GM19438 (cell line): ENCODE data around the gene KLHDC4.
"Not testable (repeated sequence)": the region's sequence is repeated elsewhere in the genome, so short reads cannot be mapped to it uniquely, and the experiment has no call there.

Experiments
- ATAC-seq: cut with Tn5 transposase; IDR thresholded peaks from one replicate; pipeline ENCODE4 v1.9.1; 2021; ENCODE audit warnings: low read depth; ENCODE audit not compliant: unreplicated experiment

Gene KLHDC4

GRCh38 chr16:87722590-87723225 lies 43.1 kb downstream of the KLHDC4 start:
- ATAC-seq: no peak

GRCh38 chr16:87721622-87722585 lies 43.9 kb downstream of the KLHDC4 start:
- ATAC-seq: no peak

DNA sequence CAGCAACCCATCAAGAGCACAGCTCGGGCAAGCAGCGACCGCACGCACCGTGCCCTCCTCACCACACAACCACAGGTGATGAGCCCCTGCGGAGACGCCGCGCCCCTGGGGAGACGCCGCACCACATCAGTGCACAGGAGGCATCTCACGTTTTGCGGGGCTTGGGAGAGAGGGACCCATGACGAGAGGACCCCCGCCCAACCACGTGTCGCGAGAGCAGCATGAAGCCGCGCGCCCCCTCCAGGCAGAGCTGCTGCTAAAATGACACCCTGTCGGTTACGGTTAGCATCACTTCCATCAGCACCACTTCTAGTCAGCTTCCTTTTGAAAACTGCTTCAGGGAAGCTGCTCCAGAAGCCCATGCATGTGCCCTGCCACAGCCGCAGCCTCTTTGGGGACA lies 45.3 kb downstream of the KLHDC4 start:
- no peak for ATAC-seq

DNA sequence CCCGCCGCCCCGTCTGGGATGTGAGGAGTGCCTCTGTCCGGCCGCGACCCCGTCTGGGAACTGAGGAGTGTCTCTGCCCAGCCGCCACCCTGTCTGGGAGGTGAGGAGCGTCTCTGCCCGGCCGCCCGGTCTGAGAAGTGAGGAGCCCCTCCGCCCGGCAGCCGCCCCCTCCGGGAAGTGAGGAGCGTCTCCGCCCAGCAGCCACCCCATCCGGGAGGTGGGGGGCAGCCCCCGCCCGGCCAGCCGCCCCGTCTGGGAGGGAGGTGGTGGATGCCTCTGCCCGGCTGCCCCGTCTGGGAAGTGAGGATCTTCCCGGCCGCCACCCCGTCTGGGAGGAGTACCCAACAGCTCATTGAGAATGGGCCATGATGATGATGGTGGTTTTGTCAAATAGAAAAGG lies 47.0 kb downstream of the KLHDC4 start:
- not testable (repeated sequence) for ATAC-seq

GRCh38 chr16:87715658-87716057 lies 50.1 kb downstream of the KLHDC4 start:
- ATAC-seq: no peak

DNA sequence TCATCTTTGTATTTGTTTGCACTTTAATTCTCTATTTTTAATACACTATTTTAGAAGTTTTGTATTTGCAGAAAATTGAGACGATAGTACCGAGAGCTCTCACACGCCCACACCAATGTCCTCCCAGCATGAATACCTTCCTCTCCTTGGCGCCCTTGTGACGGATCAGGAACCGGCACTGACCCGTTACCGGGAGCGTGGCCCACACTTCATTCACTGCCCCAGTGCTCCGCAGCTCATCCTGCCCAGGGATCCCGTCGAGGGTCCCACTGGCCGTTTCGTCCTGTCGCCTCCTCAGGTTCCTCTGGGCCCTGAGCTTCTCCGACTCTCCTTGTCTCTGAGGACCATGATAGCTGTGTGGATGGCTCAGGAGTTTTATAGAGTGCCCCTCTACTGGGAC lies 50.6 kb downstream of the KLHDC4 start:
- ATAC-seq: no peak

- no peak for ATAC-seq
Observed at GRCh38 chr16:87713451-87714229, 52.1 kb downstream of the KLHDC4 start.

DNA sequence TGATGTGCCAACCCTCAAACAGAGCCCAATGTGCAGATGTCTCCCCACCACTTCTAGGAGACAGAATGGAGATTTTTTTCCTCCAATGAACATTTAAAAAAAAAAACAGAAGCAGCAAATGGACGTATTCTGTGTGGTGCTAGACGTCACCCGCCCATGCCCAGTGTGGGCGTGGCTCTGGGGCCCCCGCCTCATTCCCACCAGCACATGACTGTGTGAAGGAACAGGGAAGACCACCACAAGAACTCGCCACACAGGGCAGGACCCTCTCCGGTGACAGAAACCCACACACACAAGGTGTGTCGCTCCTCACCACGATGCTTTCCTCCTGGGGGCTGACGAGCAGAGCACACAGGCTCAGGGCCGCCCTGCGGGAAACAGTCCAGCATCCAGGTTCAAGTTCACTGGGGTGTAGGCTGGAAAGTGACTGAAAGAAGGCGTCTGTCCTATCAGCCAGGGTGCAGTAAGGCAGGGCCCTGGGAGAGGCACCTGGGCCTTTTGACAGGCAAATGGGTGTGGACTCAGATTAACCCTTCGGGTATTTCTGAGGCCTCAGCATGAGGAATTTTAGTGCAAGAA lies 53.5 kb downstream of the KLHDC4 start:
- no peak for ATAC-seq

GRCh38 chr16:87710887-87711286 lies 54.9 kb downstream of the KLHDC4 start:
- ATAC-seq: no peak

DNA sequence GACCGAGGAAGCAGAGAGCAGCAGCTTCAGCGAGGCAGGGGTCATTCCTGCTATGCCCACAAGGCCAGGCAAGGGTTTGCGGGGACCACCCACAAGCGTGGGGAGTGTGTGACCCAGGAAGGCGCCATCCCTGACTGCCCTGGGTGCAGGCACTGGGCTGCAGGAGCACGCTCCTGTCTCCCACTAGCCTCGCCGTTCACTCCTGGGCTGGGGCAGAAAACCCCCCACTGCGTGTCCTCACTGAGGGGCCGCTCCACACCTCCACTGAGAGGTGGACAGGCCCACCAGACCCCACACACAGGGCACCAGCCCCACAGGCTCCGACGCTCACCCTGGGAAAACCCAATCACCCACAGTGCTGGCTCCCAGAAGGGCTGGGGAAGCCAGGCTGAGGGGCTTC lies 56.1 kb downstream of the KLHDC4 start:
- ATAC-seq: no peak

DNA sequence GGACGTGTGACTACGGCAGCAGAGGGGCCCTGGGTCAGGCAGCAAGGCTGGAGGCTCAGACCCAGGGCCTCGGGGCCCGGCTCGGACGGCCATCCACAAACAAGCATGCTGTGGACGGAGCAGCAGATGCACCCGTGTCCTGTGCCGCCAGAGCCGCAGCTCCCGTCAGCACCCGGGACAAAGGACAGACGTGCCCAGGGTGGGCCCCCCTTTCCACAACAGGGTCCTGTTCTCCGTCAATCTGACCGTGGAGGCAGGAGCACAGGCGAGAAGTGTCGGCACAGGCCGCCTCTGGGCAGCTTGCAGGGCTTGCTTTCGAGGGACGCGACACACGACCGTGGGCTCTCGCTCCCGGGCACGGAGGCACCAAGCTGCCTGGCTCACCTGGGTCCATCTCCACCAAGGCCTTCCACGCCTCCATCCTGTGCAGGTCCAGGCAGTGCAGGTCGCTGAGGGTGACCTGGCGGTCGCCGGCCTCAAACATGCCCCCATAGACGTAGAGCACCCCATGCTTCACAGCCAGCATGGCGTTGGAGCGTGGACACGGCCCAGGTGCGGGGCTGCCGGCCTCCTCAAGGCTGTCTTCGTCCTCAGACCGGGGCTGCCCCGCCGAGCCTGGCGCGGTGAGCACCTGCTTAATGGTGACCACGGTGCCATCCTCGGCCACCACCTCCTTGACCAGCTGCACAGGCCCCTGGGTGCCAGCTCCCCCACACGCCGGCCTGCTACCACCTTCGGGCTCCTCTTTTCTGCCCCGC lies 56.7 kb downstream of the KLHDC4 start:
- no peak for ATAC-seq

GRCh38 chr16:87707714-87708580 lies 57.8 kb downstream of the KLHDC4 start:
- no peak for ATAC-seq

GRCh38 chr16:87707097-87707496 lies 58.7 kb downstream of the KLHDC4 start:
- ATAC-seq: no peak

DNA sequence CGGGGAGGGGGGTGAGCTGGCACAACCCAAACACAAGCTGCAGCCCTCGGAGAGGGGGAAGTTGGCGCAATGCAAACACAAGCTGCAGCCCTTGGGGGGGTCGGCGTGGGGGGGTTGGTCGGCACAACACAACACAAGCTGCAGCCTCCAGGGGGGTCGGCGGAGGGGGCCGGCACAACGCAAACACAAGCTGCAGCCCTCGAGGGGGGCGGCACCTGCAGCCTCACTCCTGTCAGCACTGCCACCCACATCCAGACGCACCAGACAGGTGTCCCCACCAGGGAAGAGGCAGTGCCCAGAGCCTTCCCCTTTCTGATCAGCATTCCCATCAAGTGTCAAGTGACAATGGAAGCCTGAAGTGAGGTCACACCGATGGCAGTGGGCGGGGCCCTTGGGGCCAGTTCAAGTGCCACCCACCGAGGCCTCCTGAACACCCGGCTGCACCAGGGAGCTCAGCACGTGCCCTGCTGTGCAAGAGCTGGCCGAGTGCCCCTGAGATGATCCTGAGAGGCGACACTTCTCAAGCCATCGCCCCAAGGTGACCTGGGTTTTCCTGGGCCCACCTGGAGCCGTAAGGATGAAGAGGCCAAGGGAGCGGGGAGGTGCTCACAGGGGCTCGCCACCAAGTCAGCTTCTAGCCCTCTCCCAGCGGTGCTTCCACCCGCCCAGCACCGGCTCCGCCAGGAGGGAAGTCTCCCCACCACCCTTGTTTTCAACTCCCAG lies 59.3 kb downstream of the KLHDC4 start:
- no peak for ATAC-seq

GRCh38 chr16:87705771-87706277 lies 60.0 kb downstream of the KLHDC4 start:
- ATAC-seq: no peak

DNA sequence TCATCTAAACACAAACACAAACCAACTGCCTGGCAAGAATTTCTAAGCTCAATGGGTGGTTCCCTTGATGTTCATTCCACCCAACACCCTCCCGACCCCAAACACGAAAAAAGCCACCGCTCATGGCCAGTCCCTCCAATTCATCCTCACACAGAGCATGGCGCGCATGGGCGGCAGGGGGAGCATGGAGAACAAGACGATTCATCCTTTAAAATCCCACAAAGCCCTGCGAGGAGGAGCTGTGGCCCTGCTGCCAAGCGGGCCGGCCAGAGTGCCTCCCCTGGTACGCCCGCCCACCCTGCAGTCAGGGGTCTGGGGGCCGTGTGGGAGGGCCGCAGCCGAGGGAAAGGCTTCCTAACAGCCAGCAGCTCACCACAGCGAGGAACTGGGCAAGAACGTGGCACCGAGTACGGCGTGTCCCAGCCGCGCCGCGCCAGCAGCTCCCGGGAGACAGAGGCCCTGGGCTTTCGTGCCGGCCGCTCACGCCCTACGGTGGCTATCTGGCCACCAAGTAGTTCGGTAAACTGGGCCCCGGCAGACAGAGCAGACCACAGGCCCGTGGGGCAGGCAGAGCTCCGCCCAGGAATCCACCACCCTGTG lies 60.9 kb downstream of the KLHDC4 start:
- ATAC-seq: no peak

- no peak for ATAC-seq
Observed at GRCh38 chr16:87703835-87704375, 61.9 kb downstream of the KLHDC4 start.

GRCh38 chr16:87703071-87703470 lies 62.7 kb downstream of the KLHDC4 start:
- no peak for ATAC-seq
